Adrenal gland (tissue), 5 donors: ENCODE data around the gene ATP6AP1.

Source experiments
- POLR2A ChIP-seq, 2 donors: fragments of 450-650 bp; IDR thresholded peaks; one replicate each; pipeline ENCODE4 v1.6.1; 2017; ENCODE audit warnings: antibody characterized with exemption in 2 of 2, mild to moderate bottlenecking in 2 of 2, moderate library complexity in 1 of 2
- TF ChIP-seq, protein P1 (sequence below), 6 experiments: fragments of 450-650 bp in 4 of 6; fragments of 200-600 bp in 2 of 6; sonication (generic) in 1 of 6; IDR thresholded peaks; 1 replicate in 5 of 6; 2 replicates in 1 of 6; pipeline versions ENCODE4 v1.5.1 to v1.8.0; 2016 to 2021; ENCODE audit warnings: antibody characterized with exemption in 6 of 6, mild to moderate bottlenecking in 2 of 6, moderate library complexity in 1 of 6
- donor health status: DM: no; HTN: no; CAD: no.

DNA sequence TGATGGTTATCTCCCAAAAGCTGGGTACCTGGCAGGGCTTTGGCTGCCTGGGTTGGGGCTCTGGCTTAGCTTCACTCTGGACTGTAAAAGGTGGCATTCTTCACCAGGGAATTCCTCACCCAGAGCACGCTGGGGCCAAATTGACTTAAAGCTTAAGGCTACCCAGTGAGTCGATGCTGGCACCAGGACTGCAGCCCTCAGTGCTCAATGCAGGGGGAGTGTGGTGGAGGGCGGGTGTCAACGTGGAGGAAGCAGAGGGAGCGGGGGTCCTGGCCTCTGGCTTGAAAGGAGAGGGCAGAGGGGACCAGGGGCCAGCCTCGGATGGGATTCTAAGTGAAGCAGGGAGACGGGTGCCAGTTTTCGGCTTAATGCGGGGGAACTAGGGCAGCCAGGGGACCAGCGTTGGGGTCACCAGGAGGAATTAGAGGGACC lies 15.0 kb downstream of the ATP6AP1 start:
- TF ChIP-seq, protein P1, sequence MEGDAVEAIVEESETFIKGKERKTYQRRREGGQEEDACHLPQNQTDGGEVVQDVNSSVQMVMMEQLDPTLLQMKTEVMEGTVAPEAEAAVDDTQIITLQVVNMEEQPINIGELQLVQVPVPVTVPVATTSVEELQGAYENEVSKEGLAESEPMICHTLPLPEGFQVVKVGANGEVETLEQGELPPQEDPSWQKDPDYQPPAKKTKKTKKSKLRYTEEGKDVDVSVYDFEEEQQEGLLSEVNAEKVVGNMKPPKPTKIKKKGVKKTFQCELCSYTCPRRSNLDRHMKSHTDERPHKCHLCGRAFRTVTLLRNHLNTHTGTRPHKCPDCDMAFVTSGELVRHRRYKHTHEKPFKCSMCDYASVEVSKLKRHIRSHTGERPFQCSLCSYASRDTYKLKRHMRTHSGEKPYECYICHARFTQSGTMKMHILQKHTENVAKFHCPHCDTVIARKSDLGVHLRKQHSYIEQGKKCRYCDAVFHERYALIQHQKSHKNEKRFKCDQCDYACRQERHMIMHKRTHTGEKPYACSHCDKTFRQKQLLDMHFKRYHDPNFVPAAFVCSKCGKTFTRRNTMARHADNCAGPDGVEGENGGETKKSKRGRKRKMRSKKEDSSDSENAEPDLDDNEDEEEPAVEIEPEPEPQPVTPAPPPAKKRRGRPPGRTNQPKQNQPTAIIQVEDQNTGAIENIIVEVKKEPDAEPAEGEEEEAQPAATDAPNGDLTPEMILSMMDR (IDR thresholded peaks at IDR 0.05): no peak
- TF ChIP-seq POLR2A (IDR thresholded peaks at IDR 0.05): no peak
